Measurements from ENCODE around the gene MUC13. TPM values are rescaled to one million over a fixed set of nuclear protein-coding genes. Genes with fewer than 3 reads are reported as not detected.
A peak's percentile ranks its signal among the peaks of the same experiment; 100 is the strongest.

MUC13 gene
- total RNA-seq, 2 donors from 2014 or later: 0.66 to 1.6 TPM

DNA sequence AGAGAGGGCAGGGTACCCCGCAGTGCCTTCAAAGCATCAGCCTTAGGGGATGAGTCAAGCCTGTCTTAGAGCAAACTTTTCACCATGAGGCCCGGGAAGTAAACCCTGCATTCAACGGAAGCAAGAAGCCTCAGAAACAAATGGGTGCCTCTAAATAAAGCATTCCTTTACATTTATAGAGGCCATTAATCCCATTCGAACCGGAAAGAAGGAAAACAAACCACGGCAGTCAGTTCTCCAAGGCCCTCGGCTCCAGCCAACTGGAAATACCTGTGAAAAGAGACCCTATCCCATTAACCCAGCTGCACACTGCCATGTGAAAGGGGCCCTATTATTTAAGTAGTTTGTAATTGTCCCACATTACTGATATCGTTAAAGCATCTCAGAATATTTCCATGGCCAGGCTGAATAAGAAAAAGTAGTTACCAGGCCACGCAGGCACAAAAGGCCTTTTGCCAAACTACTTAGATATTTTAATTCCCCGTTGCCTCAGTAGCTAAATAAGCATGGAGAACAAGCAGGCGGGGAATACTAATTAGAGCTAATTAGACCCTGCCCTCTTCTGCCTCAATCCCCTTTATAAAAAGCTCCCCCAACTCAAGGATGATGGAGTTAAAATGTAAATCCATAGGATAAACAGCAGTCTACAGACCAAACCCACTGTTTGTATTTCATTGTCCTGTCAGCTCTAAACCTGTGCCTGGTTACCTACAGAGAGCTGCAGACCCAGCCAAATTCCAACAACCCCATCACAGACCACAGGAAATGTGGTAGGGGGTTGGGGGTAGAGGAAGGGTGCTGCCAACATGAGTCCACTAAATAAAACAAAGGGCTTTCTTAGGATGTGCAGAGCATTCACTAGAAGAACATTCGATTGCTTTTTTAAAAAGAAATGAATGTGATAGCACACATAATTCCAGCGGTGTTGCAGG is 51.5 kb downstream of the MUC13 start:
- intact Hi-C loops (cut with DNase I): no loop called here
- no peak overlapping the region for H3K27ac ChIP-seq
- WGBS, 2 donors: 88 to 90% methylated on average over 13 of the region's 13 CpGs

DNA sequence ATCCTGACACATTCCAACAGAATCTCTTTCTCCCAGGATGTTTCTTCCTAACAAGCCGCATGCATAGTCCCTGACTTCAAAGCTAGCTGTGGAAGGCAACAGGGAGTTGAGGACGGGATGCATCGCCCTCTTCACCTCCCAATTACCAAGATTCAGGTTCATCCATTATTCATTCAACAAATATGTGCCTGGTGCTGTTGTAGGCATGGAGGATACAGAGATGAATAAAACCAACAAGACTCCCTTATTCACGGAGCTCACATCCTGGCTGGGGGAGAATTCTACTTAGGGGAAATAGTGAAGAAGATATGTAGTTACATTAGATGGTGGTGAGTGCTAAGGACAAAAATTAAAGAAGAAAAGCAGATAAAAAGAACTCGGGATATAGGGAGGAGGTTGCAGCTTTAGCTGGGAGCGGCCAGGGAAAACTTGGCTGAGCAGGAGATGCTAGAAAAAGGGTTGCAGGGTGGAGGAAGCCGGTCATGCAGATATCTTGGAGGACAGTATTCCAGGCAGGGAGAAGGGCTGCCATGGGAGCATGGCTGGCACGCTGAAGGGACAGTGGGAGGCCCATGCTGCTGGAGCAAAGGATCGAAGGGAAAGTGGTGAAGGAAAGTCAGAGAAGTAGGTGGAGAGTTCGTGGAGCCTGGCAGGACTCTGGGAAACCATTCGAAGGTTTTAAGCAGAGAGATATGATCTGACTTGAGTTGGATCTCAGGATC is 52.4 kb downstream of the MUC13 start:
- Histone ChIP-seq H3K27ac (no peak overlapping the region), H3K9me3 (no peaks in the 10 kb centered on the region), H3K4me1 (peaks cover 29% of the 10 kb centered on the region), H3K36me3 (replicated peaks in 1 of 2; ENCODE audit: insufficient read depth in 1 of 2, low read depth in 2 of 2) (no peaks in the 10 kb centered on the region), H3K27me3 (no peaks in the 10 kb centered on the region), H3K4me3 (no peak overlapping the region)
- TF ChIP-seq CTCF (IDR thresholded peaks at IDR 0.05) (no peak), POLR2A (IDR thresholded peaks at IDR 0.05) (no peak)
- intact Hi-C loops (cut with DNase I): no loop called here
- ATAC-seq: no peak
- no peak for DNase-seq
- WGBS, 2 donors: 92 to 95% methylated on average over 11 of the region's 11 CpGs

More for the DNA sequence above, 51.5 kb downstream of the MUC13 start:
- ATAC-seq (no peak), DNase-seq (no peak)
- TF ChIP-seq CTCF (IDR thresholded peaks at IDR 0.05) (no peak), POLR2A (IDR thresholded peaks at IDR 0.05) (no peak)
- Histone ChIP-seq H3K4me3 (no peak overlapping the region), H3K9me3 (no peaks in the 10 kb centered on the region), H3K27me3 (no peaks in the 10 kb centered on the region), H3K36me3 (replicated peaks in 1 of 2; ENCODE audit: insufficient read depth in 1 of 2, low read depth in 2 of 2) (no peaks in the 10 kb centered on the region), H3K4me1 (peaks cover 21% of the 10 kb centered on the region)

DNA sequence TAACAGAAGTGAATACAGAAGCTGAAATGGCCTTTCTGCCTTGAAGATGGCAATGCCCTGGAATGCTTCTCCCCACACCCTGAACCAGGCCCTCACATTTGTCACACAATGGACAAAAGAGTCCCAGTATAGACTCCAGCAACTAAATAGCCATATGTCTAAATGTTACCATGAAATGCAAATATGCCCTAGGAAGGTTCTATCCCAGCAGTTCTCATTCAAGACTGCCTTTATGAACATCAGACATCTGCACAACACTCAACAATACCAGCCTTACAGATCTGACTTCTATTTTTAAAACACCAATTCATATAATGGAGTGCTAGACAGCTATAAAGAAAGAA is 55.2 kb downstream of the MUC13 start:
- H3K27ac ChIP-seq: peak overlapping the region; percentile 30 to 79 (median 56)
- ATAC-seq (no peak), DNase-seq (no peak)
- no peaks in the 10 kb centered on the region for H3K27me3 ChIP-seq
- peaks cover 22% of the 10 kb centered on the region for H3K4me1 ChIP-seq
- no peaks in the 10 kb centered on the region for H3K9me3 ChIP-seq
- no peak overlapping the region for H3K4me3 ChIP-seq
- no peak for TF ChIP-seq POLR2A (IDR thresholded peaks at IDR 0.05)
- TF ChIP-seq CTCF (IDR thresholded peaks at IDR 0.05): no peak
- H3K36me3 ChIP-seq (replicated peaks in 1 of 2; ENCODE audit: insufficient read depth in 1 of 2, low read depth in 2 of 2): no peaks in the 10 kb centered on the region
- intact Hi-C loops (cut with DNase I): no loop called here

DNA sequence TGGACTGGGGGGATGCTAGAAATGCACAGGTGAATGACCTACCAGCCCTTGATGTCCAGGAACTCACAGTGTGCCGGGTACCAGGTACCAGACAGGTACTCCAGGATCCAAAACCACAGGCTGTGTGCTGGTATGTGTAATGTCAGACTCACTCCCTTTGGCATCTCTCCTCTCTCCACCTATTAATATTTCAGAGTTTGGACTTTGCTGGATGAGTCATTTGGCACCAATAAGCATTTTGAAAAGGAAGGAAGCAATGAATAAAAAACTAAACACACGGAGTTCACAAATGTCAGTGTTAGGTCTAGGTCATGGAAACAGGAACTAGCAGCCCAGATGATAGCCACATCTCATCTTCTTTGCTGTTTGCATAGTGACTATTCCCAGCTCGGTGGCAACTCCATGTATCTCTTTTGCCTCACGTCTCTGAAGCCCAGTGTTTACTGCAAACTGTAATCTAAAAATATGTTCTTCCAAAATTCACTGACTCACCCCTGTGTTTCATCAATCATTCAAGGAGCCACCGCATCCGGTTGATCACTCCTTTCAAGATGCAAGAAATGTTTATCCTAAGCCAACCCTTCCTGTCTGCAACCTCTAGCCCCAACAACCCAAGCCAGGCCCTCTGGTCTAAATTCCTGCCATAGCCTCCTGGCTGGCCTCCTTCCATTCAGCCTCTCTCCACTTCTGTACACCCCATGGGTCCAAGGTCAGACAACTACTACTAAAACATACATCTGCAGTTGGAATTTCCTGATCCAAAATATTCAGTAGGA is 55.8 kb downstream of the MUC13 start:
- TF ChIP-seq POLR2A (IDR thresholded peaks at IDR 0.05): no peak
- no peak for TF ChIP-seq CTCF (IDR thresholded peaks at IDR 0.05)
- Histone ChIP-seq H3K27me3 (no peaks in the 10 kb centered on the region), H3K36me3 (replicated peaks in 1 of 2; ENCODE audit: insufficient read depth in 1 of 2, low read depth in 2 of 2) (no peaks in the 10 kb centered on the region), H3K4me1 (peaks cover 22% of the 10 kb centered on the region), H3K4me3 (no peak overlapping the region), H3K9me3 (no peaks in the 10 kb centered on the region), H3K27ac (peak overlapping the region; percentile 30 to 79 (median 56))
- DNase-seq (peak; percentile 24 to 63 (median 44)), ATAC-seq (peak; percentile 93)
- 32 to 47% methylated on average over 6 of the region's 6 CpGs for WGBS, 2 donors
- intact Hi-C loops (cut with DNase I): no loop called here

All from body of pancreas (tissue), 4 donors.